ENCODE results near the gene SAMD9. TPM values are rescaled to one million over a fixed set of nuclear protein-coding genes. Genes with fewer than 3 reads are reported as not detected.

The SAMD9 gene
- total and polyA plus RNA-seq, 2 experiments from 2014 or later = 0.17 TPM; not detected in 1

- Histone ChIP-seq H3K27ac (ENCODE audit: low read depth) (no peak overlapping the region), H3K79me2 (replicated peaks; ENCODE audit: insufficient read depth) (no peaks in the 10 kb centered on the region), H3K4me3 (no peak overlapping the region), H4K20me1 (replicated peaks; ENCODE audit: insufficient read depth) (no peaks in the 10 kb centered on the region), H3K36me3 (ENCODE audit: insufficient read depth) (no peaks in the 10 kb centered on the region), H3K27me3 (ENCODE audit: insufficient read depth) (no peaks in the 10 kb centered on the region), H3K4me1 (ENCODE audit: insufficient read depth) (no peaks in the 10 kb centered on the region), H3F3A (replicated peaks; ENCODE audit: low read depth) (no peaks in the 10 kb centered on the region), H3K9me2 (ENCODE audit: insufficient read depth) (no peaks in the 10 kb centered on the region), H2AFZ (no peak overlapping the region), H3K4me2 (no peak overlapping the region)
- no peak for DNase-seq (ENCODE audit: low spot score)
- no peak for TF ChIP-seq CTCF (conservative IDR thresholded peaks at IDR 0.05; ENCODE audit: low read depth in 2 of 2)
- TF ChIP-seq POLR2AphosphoS5 (IDR thresholded peaks at IDR 0.05; ENCODE audit: low read depth) = no peak
- TF ChIP-seq STAT1 (IDR thresholded peaks at IDR 0.05; ENCODE audit: unreplicated experiment) = no peak
- no peak for TF ChIP-seq EZH2phosphoT487 (IDR thresholded peaks at IDR 0.05; ENCODE audit: unreplicated experiment)
- TF ChIP-seq JUNB (IDR thresholded peaks at IDR 0.05; ENCODE audit: unreplicated experiment) = no peak
- TF ChIP-seq REST (IDR thresholded peaks at IDR 0.05; ENCODE audit: unreplicated experiment) = no peak
- TF ChIP-seq ZNF331 (CRISPR knock-in tag; IDR thresholded peaks at IDR 0.05; ENCODE audit: low read depth) = no peak
- TF ChIP-seq NANOG (IDR thresholded peaks at IDR 0.05; ENCODE audit: borderline replicate concordance) = no peak
- no peak for TF ChIP-seq ETS1 (IDR thresholded peaks at IDR 0.05)
- TF ChIP-seq ZNF114 (CRISPR knock-in tag; IDR thresholded peaks at IDR 0.05) = no peak
- no peak for TF ChIP-seq EZH2 (IDR thresholded peaks at IDR 0.05; ENCODE audit: low read depth, unreplicated experiment)
- no peak for TF ChIP-seq CREB1 (CRISPR knock-in tag; IDR thresholded peaks at IDR 0.05; ENCODE audit: low read depth)
- TF ChIP-seq ZNF462 (CRISPR knock-in tag; IDR thresholded peaks at IDR 0.05) = no peak
- H3K9me3 Mint-ChIP-seq = no peaks in the 10 kb centered on the region
- no peaks in the 10 kb centered on the region for H3K4me1 Mint-ChIP-seq
- H3K27me3 Mint-ChIP-seq (ENCODE audit: insufficient read depth, low read depth, poor library complexity) = peaks cover 3% of the 10 kb centered on the region
- ATAC-seq = no peak
- H3K27ac Mint-ChIP-seq = no peak overlapping the region
- H3K4me3 Mint-ChIP-seq = no peak overlapping the region
- no peaks in the 10 kb centered on the region for H3K36me3 Mint-ChIP-seq (ENCODE audit: low read depth)
Observed at GRCh38 chr7:93053209-93053948, 64.4 kb downstream of the SAMD9 start.
